H1 (cell line): ENCODE data around the gene ZMYM2. TPM values are rescaled to one million over a fixed set of nuclear protein-coding genes. Genes with fewer than 3 reads are reported as not detected.

ENCODE experiments used
- ATF2 ChIP-seq: IDR thresholded peaks from 2 replicates; pipeline ENCODE4 v1.6.1; 2012; ENCODE audit warnings: low read length, inconsistent platforms
- BACH1 ChIP-seq: IDR thresholded peaks from 2 replicates; pipeline ENCODE4 v1.6.1; 2012; ENCODE audit warnings: low read length, improper control_type of control experiment
- EGR1 ChIP-seq: IDR thresholded peaks from 2 replicates; pipeline ENCODE4 v1.6.1; 2011; ENCODE audit warnings: low read depth, low read length, borderline replicate concordance
- HDAC2 ChIP-seq, 2 experiments: fragments of 300-600 bp in 1 of 2; sonication (generic) in 1 of 2; IDR thresholded peaks; 2 replicates each; pipeline ENCODE4 v1.6.1; 2011 to 2012; ENCODE audit warnings: low read depth in 2 of 2, low read length in 2 of 2, mild to moderate bottlenecking in 2 of 2, moderate library complexity in 2 of 2, borderline replicate concordance in 1 of 2, inconsistent platforms in 1 of 2
- HDAC6 ChIP-seq: IDR thresholded peaks from one replicate; pipeline ENCODE4 v1.7.1; 2012; ENCODE audit warnings: low read depth, mild to moderate bottlenecking, inconsistent platforms, low read length, moderate library complexity
- RAD21 ChIP-seq, 2 experiments: IDR thresholded peaks in 1 of 2; conservative IDR thresholded peaks in 1 of 2; 2 replicates each; pipeline ENCODE4 v1.6.1; 2011; ENCODE audit warnings: low read depth in 2 of 2, low read length in 2 of 2, improper control_type of control experiment in 1 of 2, inconsistent platforms in 1 of 2, mild to moderate bottlenecking in 1 of 2, moderate library complexity in 1 of 2
- RBBP5 ChIP-seq: IDR thresholded peaks from 2 replicates; pipeline ENCODE4 v1.7.1; 2012; ENCODE audit warnings: low read depth, mild to moderate bottlenecking, inconsistent platforms, low read length, moderate library complexity, borderline replicate concordance
- SIX5 ChIP-seq: IDR thresholded peaks from 2 replicates; pipeline ENCODE4 v1.6.1; 2011; ENCODE audit warnings: mild to moderate bottlenecking, low read depth, low read length
- SP1 ChIP-seq: IDR thresholded peaks from 2 replicates; pipeline ENCODE4 v1.6.1; 2011; ENCODE audit warnings: low read depth, low read length
- SRF ChIP-seq: IDR thresholded peaks from 2 replicates; pipeline ENCODE4 v1.6.1; 2011; ENCODE audit warnings: mild to moderate bottlenecking, low read depth, low read length, moderate library complexity
- TEAD4 ChIP-seq: IDR thresholded peaks from 2 replicates; pipeline ENCODE4 v1.6.1; 2012; ENCODE audit warnings: low read depth, low read length, inconsistent platforms, mixed read lengths
- YY1 ChIP-seq: IDR thresholded peaks from 2 replicates; pipeline ENCODE4 v1.6.1; 2011; ENCODE audit warnings: low read depth, mild to moderate bottlenecking, low read length
- polyA plus RNA-seq, 7 experiments: library from polyadenylated mRNA; depleted of rRNA in 3 of 7; stranded (reverse) in 5 of 7; unstranded in 2 of 7; fragments of >200 nt in 5 of 7; fragments of 200-250 nt in 2 of 7; gene quantifications; 1 replicate in 5 of 7; 2 replicates in 1 of 7; 4 replicates in 1 of 7; pipeline versions ENCODE4 v1.2.1 to v1.2.3, GENCODE V29; 2011 to 2013; ENCODE audit warnings: missing spikeins in 2 of 7, mixed read lengths in 2 of 7
- total RNA-seq: library from RNA; stranded (reverse); fragmentation: NEBNext Ultra II Directional; extraction: Animal tissue kit (Norgen Biotek cat#: 25700); gene quantifications from 2 replicates; pipeline ENCODE4 v1.2.1, GENCODE V29; 2021
- TF ChIP-seq, protein P1 (sequence below): IDR thresholded peaks from 2 replicates; pipeline ENCODE4 v1.6.1; 2012; ENCODE audit warnings: inconsistent platforms

Gene ZMYM2
- total and polyA plus RNA-seq, 2 of the 8 experiments (the other 6 are each of a cell fraction or from before 2014, with no cell fraction given) = 41.2 to 159 TPM

DNA sequence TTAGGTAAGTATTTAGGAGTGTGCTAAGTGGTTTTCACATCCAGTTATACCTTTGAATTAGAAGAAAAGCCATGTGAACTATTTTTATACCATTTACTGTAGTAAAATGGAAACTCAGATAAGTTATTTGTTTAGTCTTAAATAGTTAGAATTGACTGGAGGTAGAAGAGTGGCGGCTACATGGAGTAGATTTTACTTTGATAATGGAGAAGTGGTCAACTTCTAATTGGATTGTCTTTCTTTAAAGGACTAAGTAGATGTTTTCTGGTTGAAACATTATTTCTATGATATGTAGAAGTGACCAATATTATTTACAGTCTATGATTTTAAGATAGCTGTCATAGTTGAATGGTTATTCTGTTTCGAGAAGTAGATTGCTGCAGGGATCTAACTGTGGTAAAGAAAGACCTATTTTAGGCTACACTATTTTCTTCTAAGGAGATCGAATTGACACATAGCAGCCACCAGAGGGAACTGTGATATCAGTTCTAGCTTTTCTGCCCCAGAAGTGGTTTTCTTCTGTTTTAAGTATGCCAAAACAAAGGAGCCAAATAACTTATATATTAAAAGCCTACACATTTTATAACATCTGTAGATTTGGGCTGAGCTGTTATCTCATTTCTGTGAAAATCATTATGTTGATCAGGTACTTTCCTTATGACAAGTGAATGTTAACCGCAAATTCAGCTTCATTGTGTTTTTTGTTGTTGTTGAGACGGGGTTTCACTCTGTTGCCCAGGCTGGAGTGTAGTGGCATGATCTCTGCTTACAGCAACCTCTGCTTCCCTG is 26.1 kb downstream of the ZMYM2 start (continued):
- TF ChIP-seq RAD21 (IDR thresholded peaks at IDR 0.05 in 1 of 2, conservative IDR thresholded peaks at IDR 0.05 in 1 of 2; ENCODE audit: low read depth in 2 of 2, low read length in 2 of 2) = peak; percentile 39 to 52; a peak in 3 of 4 replicates
- no peak for TF ChIP-seq HDAC6
- no peak for TF ChIP-seq SP1
- TF ChIP-seq, protein P1, sequence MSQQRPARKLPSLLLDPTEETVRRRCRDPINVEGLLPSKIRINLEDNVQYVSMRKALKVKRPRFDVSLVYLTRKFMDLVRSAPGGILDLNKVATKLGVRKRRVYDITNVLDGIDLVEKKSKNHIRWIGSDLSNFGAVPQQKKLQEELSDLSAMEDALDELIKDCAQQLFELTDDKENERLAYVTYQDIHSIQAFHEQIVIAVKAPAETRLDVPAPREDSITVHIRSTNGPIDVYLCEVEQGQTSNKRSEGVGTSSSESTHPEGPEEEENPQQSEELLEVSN = no peak
- no peak for TF ChIP-seq ATF2
- no peak for TF ChIP-seq BACH1
- no peak for TF ChIP-seq HDAC2 (IDR thresholded peaks at IDR 0.05; ENCODE audit: borderline replicate concordance in 1 of 2, low read depth in 2 of 2, low read length in 2 of 2)
- no peak for TF ChIP-seq SRF
- peak; percentile 94 for TF ChIP-seq TEAD4
- no peak for TF ChIP-seq YY1
- no peak for TF ChIP-seq EGR1
- no peak for TF ChIP-seq RBBP5
- no peak for TF ChIP-seq SIX5
